IMR-90 (cell line): ENCODE results near the gene PAN3. TPM values are rescaled to one million over a fixed set of nuclear protein-coding genes. Genes with fewer than 3 reads are reported as not detected.

Experiments used
- CHD1 ChIP-seq: IDR thresholded peaks from 2 replicates; pipeline ENCODE4 v1.6.1; 2012; ENCODE audit warnings: low read depth, low read length, improper control_type of control experiment
- RAD21 ChIP-seq: IDR thresholded peaks from 2 replicates; pipeline ENCODE4 v1.6.1; 2012; ENCODE audit warnings: low read length, improper control_type of control experiment
- polyA plus RNA-seq, 3 experiments: library from polyadenylated mRNA; depleted of rRNA; stranded (reverse); fragments of >200 nt; gene quantifications; 2 replicates each; pipeline ENCODE4 v1.2.3, GENCODE V29; 2012; ENCODE audit warnings: low replicate concordance in 1 of 3
- total RNA-seq: library from RNA; depleted of rRNA; stranded (reverse); fragments of >200 nt; gene quantifications from 2 replicates; pipeline ENCODE4 v1.2.3, GENCODE V29; 2012
- TF ChIP-seq, protein P1 (sequence below): conservative IDR thresholded peaks from 2 replicates; pipeline ENCODE4 v1.5.1; 2012; ENCODE audit warnings: mild to moderate bottlenecking, low read depth, low read length, improper control_type of control experiment

The PAN3 gene
- total and polyA plus RNA-seq, 2 of the 4 experiments (the other 2 are of a cell fraction) = 6.6 to 15.1 TPM

DNA sequence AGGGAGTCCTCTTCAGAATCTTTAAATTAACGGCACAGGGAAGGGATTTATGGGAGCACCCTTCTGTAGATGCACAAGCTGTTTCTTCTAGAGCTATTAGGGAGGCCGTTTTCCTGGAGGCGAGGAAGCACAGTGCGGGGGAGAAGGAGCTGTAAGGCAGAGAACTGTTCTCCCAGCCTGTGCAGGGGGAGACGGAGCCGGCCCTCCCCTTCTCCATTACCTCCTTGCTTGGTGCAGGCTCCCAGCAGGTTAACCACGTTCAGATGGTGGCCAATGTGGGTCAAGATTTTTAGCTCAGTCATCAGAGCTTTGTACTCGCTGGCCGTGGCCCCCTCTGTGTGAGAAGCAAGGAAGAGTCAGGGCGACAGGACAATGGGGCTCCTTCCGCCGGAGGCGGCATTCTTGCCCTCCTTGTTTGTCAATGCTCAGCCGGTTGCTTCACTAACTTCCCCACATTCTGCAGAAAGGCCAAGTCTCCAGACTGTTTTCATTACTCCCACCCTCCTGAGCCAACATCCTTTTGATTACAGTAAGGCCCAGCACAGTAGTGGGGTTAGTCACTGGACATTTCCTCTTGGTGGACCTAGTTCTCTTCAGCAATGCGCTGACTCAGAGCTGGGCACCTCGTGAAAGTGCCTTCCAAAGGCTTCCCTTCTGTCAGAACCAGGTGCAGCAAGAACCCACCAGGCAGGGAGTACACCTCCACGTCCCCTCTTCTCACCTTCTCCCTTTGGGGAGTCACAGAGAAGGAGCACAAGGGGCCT lies 191.2 kb downstream of the PAN3 start (continued):
- TF ChIP-seq, protein P1, sequence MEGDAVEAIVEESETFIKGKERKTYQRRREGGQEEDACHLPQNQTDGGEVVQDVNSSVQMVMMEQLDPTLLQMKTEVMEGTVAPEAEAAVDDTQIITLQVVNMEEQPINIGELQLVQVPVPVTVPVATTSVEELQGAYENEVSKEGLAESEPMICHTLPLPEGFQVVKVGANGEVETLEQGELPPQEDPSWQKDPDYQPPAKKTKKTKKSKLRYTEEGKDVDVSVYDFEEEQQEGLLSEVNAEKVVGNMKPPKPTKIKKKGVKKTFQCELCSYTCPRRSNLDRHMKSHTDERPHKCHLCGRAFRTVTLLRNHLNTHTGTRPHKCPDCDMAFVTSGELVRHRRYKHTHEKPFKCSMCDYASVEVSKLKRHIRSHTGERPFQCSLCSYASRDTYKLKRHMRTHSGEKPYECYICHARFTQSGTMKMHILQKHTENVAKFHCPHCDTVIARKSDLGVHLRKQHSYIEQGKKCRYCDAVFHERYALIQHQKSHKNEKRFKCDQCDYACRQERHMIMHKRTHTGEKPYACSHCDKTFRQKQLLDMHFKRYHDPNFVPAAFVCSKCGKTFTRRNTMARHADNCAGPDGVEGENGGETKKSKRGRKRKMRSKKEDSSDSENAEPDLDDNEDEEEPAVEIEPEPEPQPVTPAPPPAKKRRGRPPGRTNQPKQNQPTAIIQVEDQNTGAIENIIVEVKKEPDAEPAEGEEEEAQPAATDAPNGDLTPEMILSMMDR = no peak
- TF ChIP-seq RAD21 (peak; percentile 37), CHD1 (no peak)
